ENCODE results near the gene ATP1A3.
"Not testable (repeated sequence)": the region's sequence is repeated elsewhere in the genome, so short reads cannot be mapped to it uniquely, and the experiment has no call there.

ATP1A3 gene

GRCh38 chr19:41944336-41944735, 49.7 kb downstream of the ATP1A3 start:
- Histone ChIP-seq H3K36me3 (ENCODE audit: control insufficient read depth, insufficient read depth, low read length) (no peaks in the 10 kb centered on the region), H3K4me2 (ENCODE audit: low read length) (no peak overlapping the region), H3K4me3 (ENCODE audit: low read depth, low read length) (no peak overlapping the region), H3K27ac (no peak overlapping the region), H3K9ac (no peak overlapping the region), H3K4me1 (no peaks in the 10 kb centered on the region), H3K79me2 (no peaks in the 10 kb centered on the region), H3K27me3 (ENCODE audit: control insufficient read depth, insufficient read depth, low read length) (no peaks in the 10 kb centered on the region), H3K9me3 (ENCODE audit: control insufficient read depth, low read length) (no peaks in the 10 kb centered on the region), H2AFZ (no peak overlapping the region)
- no peak for TF ChIP-seq CTCF (IDR thresholded peaks at IDR 0.05)

- no peak overlapping the region for H3K4me3 ChIP-seq (ENCODE audit: low read depth, low read length)
- no peak overlapping the region for H3K27ac ChIP-seq
Measured at GRCh38 chr19:41941410-41942202, 52.4 kb downstream of the ATP1A3 start.

GRCh38 chr19:41940731-41941409, 53.2 kb downstream of the ATP1A3 start:
- Histone ChIP-seq H2AFZ (peak overlapping the region; percentile 93), H3K4me2 (ENCODE audit: low read length) (peak overlapping the region; percentile 97), H3K4me1 (no peaks in the 10 kb centered on the region), H3K27me3 (ENCODE audit: control insufficient read depth, insufficient read depth, low read length) (no peaks in the 10 kb centered on the region), H3K27ac (no peak overlapping the region), H3K9ac (no peak overlapping the region), H3K9me3 (ENCODE audit: control insufficient read depth, low read length) (no peaks in the 10 kb centered on the region), H3K79me2 (no peaks in the 10 kb centered on the region), H3K4me3 (ENCODE audit: low read depth, low read length) (peak overlapping the region; percentile 80), H3K36me3 (ENCODE audit: control insufficient read depth, insufficient read depth, low read length) (no peaks in the 10 kb centered on the region)
- no peak for TF ChIP-seq CTCF (IDR thresholded peaks at IDR 0.05)

More at GRCh38 chr19:41941410-41942202, 52.4 kb downstream of the ATP1A3 start:
- no peak overlapping the region for H2AFZ ChIP-seq
- H3K79me2 ChIP-seq: no peaks in the 10 kb centered on the region
- H3K4me1 ChIP-seq: no peaks in the 10 kb centered on the region
- TF ChIP-seq CTCF (IDR thresholded peaks at IDR 0.05): no peak
- H3K4me2 ChIP-seq (ENCODE audit: low read length): no peak overlapping the region
- no peak overlapping the region for H3K9ac ChIP-seq
- no peaks in the 10 kb centered on the region for H3K9me3 ChIP-seq (ENCODE audit: control insufficient read depth, low read length)
- no peaks in the 10 kb centered on the region for H3K36me3 ChIP-seq (ENCODE audit: control insufficient read depth, insufficient read depth, low read length)
- H3K27me3 ChIP-seq (ENCODE audit: control insufficient read depth, insufficient read depth, low read length): no peaks in the 10 kb centered on the region

GRCh38 chr19:41939861-41940730, 53.9 kb downstream of the ATP1A3 start:
- no peak for TF ChIP-seq CTCF (IDR thresholded peaks at IDR 0.05)
- Histone ChIP-seq H3K36me3 (ENCODE audit: control insufficient read depth, insufficient read depth, low read length) (no peaks in the 10 kb centered on the region), H3K9ac (no peak overlapping the region), H3K27me3 (ENCODE audit: control insufficient read depth, insufficient read depth, low read length) (no peaks in the 10 kb centered on the region), H3K79me2 (no peaks in the 10 kb centered on the region), H3K4me2 (ENCODE audit: low read length) (peak overlapping the region; percentile 97), H3K4me1 (peaks cover 4% of the 10 kb centered on the region), H3K9me3 (ENCODE audit: control insufficient read depth, low read length) (no peaks in the 10 kb centered on the region), H3K4me3 (ENCODE audit: low read depth, low read length) (peak overlapping the region; percentile 80), H3K27ac (no peak overlapping the region), H2AFZ (peak overlapping the region; percentile 93)

GRCh38 chr19:41939209-41939608, 54.8 kb downstream of the ATP1A3 start:
- not testable (repeated sequence) for H3K4me2 ChIP-seq (ENCODE audit: low read length); H3K4me1 ChIP-seq; H2AFZ ChIP-seq; H3K36me3 ChIP-seq (ENCODE audit: control insufficient read depth, insufficient read depth, low read length); H3K79me2 ChIP-seq; H3K27me3 ChIP-seq (ENCODE audit: control insufficient read depth, insufficient read depth, low read length); H3K27ac ChIP-seq; H3K9ac ChIP-seq; H3K9me3 ChIP-seq (ENCODE audit: control insufficient read depth, low read length); H3K4me3 ChIP-seq (ENCODE audit: low read depth, low read length)

Data from parathyroid adenoma (tissue), 2 donors.